GM06990 (cell line): ENCODE results near the gene ZNF750.

Source experiments
- DNase-seq: peaks from one replicate; pipeline ENCODE4 v3.0.0-alpha.2; 2011; ENCODE audit not compliant: insufficient read length; ENCODE audit errors: extremely low read depth
- H3K27me3 ChIP-seq: replicated peaks from 2 replicates; pipeline ENCODE4 v1.6.0; 2011; ENCODE audit warnings: low read length; ENCODE audit not compliant: control insufficient read depth, insufficient read depth
- H3K36me3 ChIP-seq: 2 replicates; pipeline ENCODE4 v1.5.1; 2011; ENCODE audit warnings: low read length; ENCODE audit not compliant: control insufficient read depth, insufficient read depth
- H3K4me3 ChIP-seq: replicated peaks from 2 replicates; pipeline ENCODE4 v1.5.1; 2011; ENCODE audit warnings: low read depth, mild to moderate bottlenecking, control low read depth, low read length
- CTCF ChIP-seq: IDR thresholded peaks from 2 replicates; pipeline ENCODE4 v1.5.1; 2011; ENCODE audit warnings: low read length, control low read depth, mild to moderate bottlenecking, inconsistent platforms; ENCODE audit not compliant: insufficient read depth, poor library complexity, severe bottlenecking

ZNF750 gene

GRCh38 chr17:82825540-82826124 is 14.2 kb downstream of the ZNF750 start:
- H3K27me3 ChIP-seq = no peaks in the 10 kb centered on the region
- no peak overlapping the region for H3K4me3 ChIP-seq
- DNase-seq = no peak
- H3K36me3 ChIP-seq = peaks cover 1% of the 10 kb centered on the region; the same call in 1 of the 2 replicates
- no peak for TF ChIP-seq CTCF

GRCh38 chr17:82823004-82823403 is 16.8 kb downstream of the ZNF750 start:
- Histone ChIP-seq H3K36me3 (peaks cover 3% of the 10 kb centered on the region), H3K27me3 (no peaks in the 10 kb centered on the region), H3K4me3 (no peak overlapping the region)
- no peak for DNase-seq
- TF ChIP-seq CTCF = peak; percentile 26

GRCh38 chr17:82822281-82822680 is 17.5 kb downstream of the ZNF750 start:
- peaks cover 4% of the 10 kb centered on the region for H3K36me3 ChIP-seq

GRCh38 chr17:82821554-82821953 is 18.3 kb downstream of the ZNF750 start:
- peaks cover 4% of the 10 kb centered on the region for H3K36me3 ChIP-seq
- no peak for DNase-seq
- no peak overlapping the region for H3K4me3 ChIP-seq
- TF ChIP-seq CTCF = no peak
- no peaks in the 10 kb centered on the region for H3K27me3 ChIP-seq

More at GRCh38 chr17:82822281-82822680, 17.5 kb downstream of the ZNF750 start:
- no peaks in the 10 kb centered on the region for H3K27me3 ChIP-seq
- TF ChIP-seq CTCF = no peak
- H3K4me3 ChIP-seq = no peak overlapping the region
- no peak for DNase-seq

- DNase-seq = no peak
- H3K36me3 ChIP-seq = peaks cover 4% of the 10 kb centered on the region
- H3K4me3 ChIP-seq = no peak overlapping the region
- H3K27me3 ChIP-seq = no peaks in the 10 kb centered on the region
- TF ChIP-seq CTCF = no peak
Observed at GRCh38 chr17:82820278-82821251, 19.3 kb downstream of the ZNF750 start.
